CD8-positive, alpha-beta memory T cell (primary cell): ENCODE results near the gene MUSTN1. TPM values are rescaled to one million over a fixed set of nuclear protein-coding genes. Genes with fewer than 3 reads are reported as not detected.
A peak's percentile ranks its signal among the peaks of the same experiment; 100 is the strongest.

Experiments
- CTCF ChIA-PET: fragments of 350-600 bp; sonication (Branson Sonifier 250); formaldehyde crosslinking; loops from one replicate; lab custom pipeline; 2021; ENCODE audit warnings: antibody characterized with exemption; lab: Charles Lee
- POLR2A ChIA-PET: fragments of 350-600 bp; sonication (Branson Sonifier 250); formaldehyde crosslinking; loops from one replicate; lab custom pipeline; 2021; ENCODE audit warnings: antibody characterized with exemption; lab: Charles Lee
- DNase-seq, 5 donors: peaks; one replicate each; pipeline versions ENCODE4 v3.0.0 to v3.0.0-alpha.2; 2020 to 2022; ENCODE audit warnings: mixed read lengths in 1 of 5
- H3K27ac ChIP-seq: one replicate; pipeline ENCODE4 v1.7.0; 2013; ENCODE audit warnings: low read depth, mild to moderate bottlenecking, low read length, moderate library complexity
- H3K27me3 ChIP-seq: 2 replicates; pipeline ENCODE4 v1.7.0; 2013; ENCODE audit warnings: low read length, mild to moderate bottlenecking; ENCODE audit not compliant: insufficient read depth, poor library complexity, severe bottlenecking
- H3K36me3 ChIP-seq: 2 replicates; pipeline ENCODE4 v1.7.0; 2013; ENCODE audit warnings: mild to moderate bottlenecking, low read length, moderate library complexity; ENCODE audit not compliant: insufficient read depth
- H3K4me1 ChIP-seq: 2 replicates; pipeline ENCODE4 v1.7.0; 2013; ENCODE audit warnings: mild to moderate bottlenecking, low read length, moderate library complexity; ENCODE audit not compliant: insufficient read depth
- H3K4me3 ChIP-seq: 2 replicates; pipeline ENCODE4 v1.7.0; 2013; ENCODE audit warnings: mild to moderate bottlenecking, low read length
- H3K9me3 ChIP-seq: 2 replicates; pipeline ENCODE4 v1.7.0; 2013; ENCODE audit warnings: mild to moderate bottlenecking, low read length
- H3K27ac Mint-ChIP-seq, 8 donors: one replicate each; pipeline ENCODE4 v1.8.0; 2020 to 2021; ENCODE audit warnings: mixed read lengths in 8 of 8, mild to moderate bottlenecking in 6 of 8, inconsistent platforms in 3 of 8, moderate library complexity in 3 of 8
- H3K27me3 Mint-ChIP-seq, 2 donors: one replicate each; pipeline ENCODE4 v1.8.0; 2020 to 2021; ENCODE audit warnings: mixed read lengths in 2 of 2, mild to moderate bottlenecking in 1 of 2, moderate library complexity in 1 of 2
- H3K36me3 Mint-ChIP-seq, 3 donors: one replicate each; pipeline ENCODE4 v1.8.0; 2020 to 2021; ENCODE audit warnings: mixed read lengths in 3 of 3, inconsistent platforms in 1 of 3, mild to moderate bottlenecking in 1 of 3
- H3K4me1 Mint-ChIP-seq, 3 donors: one replicate each; pipeline ENCODE4 v1.8.0; 2020 to 2021; ENCODE audit warnings: mixed read lengths in 3 of 3, inconsistent platforms in 1 of 3, mild to moderate bottlenecking in 1 of 3
- H3K4me3 Mint-ChIP-seq, 7 donors: one replicate each; pipeline ENCODE4 v1.8.0; 2020 to 2021; ENCODE audit warnings: mixed read lengths in 7 of 7, mild to moderate bottlenecking in 6 of 7, moderate library complexity in 4 of 7, inconsistent platforms in 2 of 7
- H3K9me3 Mint-ChIP-seq, 5 donors: one replicate each; pipeline ENCODE4 v1.8.0; 2020 to 2022; ENCODE audit warnings: mixed read lengths in 5 of 5, mild to moderate bottlenecking in 3 of 5, moderate library complexity in 2 of 5, inconsistent platforms in 1 of 5
- polyA plus RNA-seq: library from polyadenylated mRNA; unstranded; fragments of 300-500 nt; fragmentation: Illumina TruSeq; gene quantifications from one replicate; pipeline ENCODE4 v1.2.3, GENCODE V29; 2021
- total RNA-seq, 2 experiments: library from RNA; stranded (reverse); gene quantifications; one replicate each; pipeline ENCODE4 v1.2.3, GENCODE V29; 2021

The MUSTN1 gene
- total and polyA plus RNA-seq, 3 experiments from 2014 or later: 0.79 to 1.5 TPM; not detected in 1

GRCh38 chr3:52787246-52787645, 47.6 kb downstream of the MUSTN1 start:
- H3K4me3 Mint-ChIP-seq: no peak overlapping the region
- H3K27me3 Mint-ChIP-seq: peaks cover 0 to 9% of the 10 kb centered on the region in 2 donors
- H3K4me1 Mint-ChIP-seq: no peaks in the 10 kb centered on the region
- DNase-seq: peak in 1 of 5 donors; percentile 18
- ChIA-PET CTCF (interaction anchor here (0.8 kb wide), 1 partner anchor 11 kb away, joined by 3 read pairs; no protein-coding TSS in a partner anchor), POLR2A (interaction anchor here (0.6 kb wide), 1 partner anchor 16 kb away, joined by 8 read pairs; no protein-coding TSS in a partner anchor)
- Histone ChIP-seq H3K4me3 (no peak overlapping the region), H3K9me3 (no peaks in the 10 kb centered on the region), H3K36me3 (no peaks in the 10 kb centered on the region), H3K4me1 (no peaks in the 10 kb centered on the region), H3K27me3 (no peaks in the 10 kb centered on the region), H3K27ac (no peak overlapping the region)
- H3K9me3 Mint-ChIP-seq: peaks cover 0 to 2% (median 0%) of the 10 kb centered on the region in 5 donors
- no peaks in the 10 kb centered on the region for H3K36me3 Mint-ChIP-seq
- H3K27ac Mint-ChIP-seq: no peak overlapping the region

DNA sequence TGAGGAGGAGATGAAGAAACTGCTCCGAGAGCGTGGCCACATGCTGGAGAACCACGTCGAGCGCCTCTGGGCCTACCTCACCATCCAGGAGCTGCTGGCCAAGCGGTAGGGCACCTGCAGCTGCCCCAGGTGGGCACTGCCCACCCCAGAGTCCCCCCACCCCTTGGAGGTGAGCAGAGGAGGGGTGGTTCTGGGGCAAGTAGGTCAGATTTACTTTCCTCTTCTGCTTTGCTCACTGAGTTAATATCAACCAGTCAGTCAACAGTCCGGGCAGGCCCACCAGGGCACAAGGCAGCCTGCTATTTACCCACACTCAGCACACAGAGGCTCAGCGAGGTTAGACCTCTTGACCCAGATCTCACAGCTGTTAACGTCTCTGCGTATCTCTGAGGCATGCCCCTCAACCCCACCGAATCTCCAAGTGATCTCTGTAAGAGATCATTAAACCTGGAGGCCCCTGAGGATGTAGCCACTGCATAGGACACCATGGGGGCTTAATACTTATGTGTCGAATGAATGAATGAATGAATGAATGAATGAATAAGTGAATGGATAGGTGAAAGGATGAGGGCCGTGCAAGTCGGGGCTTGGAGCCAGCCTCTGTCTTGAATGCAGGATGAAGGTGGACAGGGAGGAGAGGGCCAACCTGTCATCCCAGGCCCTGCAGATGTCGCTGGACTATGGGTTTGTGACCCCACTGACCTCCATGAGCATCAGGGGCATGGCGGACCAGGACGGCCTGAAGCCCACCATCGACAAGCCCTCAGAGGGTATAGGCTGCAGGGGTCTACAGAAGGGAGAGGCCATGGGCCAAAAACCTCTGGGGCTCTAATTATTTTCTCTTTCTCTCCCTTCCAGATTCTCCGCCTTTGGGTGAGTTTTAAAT, 48.2 kb downstream of the MUSTN1 start:
- Mint-ChIP-seq H3K9me3 (peaks cover 0 to 2% (median 0%) of the 10 kb centered on the region in 5 donors), H3K4me3 (no peak overlapping the region), H3K27me3 (peaks cover 0 to 9% of the 10 kb centered on the region in 2 donors), H3K4me1 (no peaks in the 10 kb centered on the region), H3K36me3 (no peaks in the 10 kb centered on the region), H3K27ac (no peak overlapping the region)
- H3K36me3 ChIP-seq: no peaks in the 10 kb centered on the region
- no peaks in the 10 kb centered on the region for H3K9me3 ChIP-seq
- ChIA-PET CTCF (interaction anchor here (1.5 kb wide), 1 partner anchor 12 kb away, joined by 3 read pairs; no protein-coding TSS in a partner anchor), POLR2A (no interaction called here)
- peak in 1 of 5 donors; percentile 38 for DNase-seq
- no peaks in the 10 kb centered on the region for H3K27me3 ChIP-seq
- no peaks in the 10 kb centered on the region for H3K4me1 ChIP-seq
- H3K27ac ChIP-seq: no peak overlapping the region
- no peak overlapping the region for H3K4me3 ChIP-seq

GRCh38 chr3:52784931-52785590, 49.8 kb downstream of the MUSTN1 start:
- peak in 1 of 5 donors; percentile 16 for DNase-seq
- Mint-ChIP-seq H3K9me3 (no peaks in the 10 kb centered on the region), H3K4me1 (no peaks in the 10 kb centered on the region), H3K27ac (no peak overlapping the region), H3K4me3 (no peak overlapping the region), H3K36me3 (no peaks in the 10 kb centered on the region), H3K27me3 (peaks cover 0 to 14% of the 10 kb centered on the region in 2 donors)
- H3K27ac ChIP-seq: no peak overlapping the region
- no peaks in the 10 kb centered on the region for H3K4me1 ChIP-seq
- H3K27me3 ChIP-seq: no peaks in the 10 kb centered on the region
- H3K36me3 ChIP-seq: no peaks in the 10 kb centered on the region
- ChIA-PET POLR2A (no interaction called here), CTCF (interaction anchor here (1.5 kb wide), 1 partner anchor 13 kb away, joined by 3 read pairs; no protein-coding TSS in a partner anchor)
- H3K9me3 ChIP-seq: no peaks in the 10 kb centered on the region
- no peak overlapping the region for H3K4me3 ChIP-seq

DNA sequence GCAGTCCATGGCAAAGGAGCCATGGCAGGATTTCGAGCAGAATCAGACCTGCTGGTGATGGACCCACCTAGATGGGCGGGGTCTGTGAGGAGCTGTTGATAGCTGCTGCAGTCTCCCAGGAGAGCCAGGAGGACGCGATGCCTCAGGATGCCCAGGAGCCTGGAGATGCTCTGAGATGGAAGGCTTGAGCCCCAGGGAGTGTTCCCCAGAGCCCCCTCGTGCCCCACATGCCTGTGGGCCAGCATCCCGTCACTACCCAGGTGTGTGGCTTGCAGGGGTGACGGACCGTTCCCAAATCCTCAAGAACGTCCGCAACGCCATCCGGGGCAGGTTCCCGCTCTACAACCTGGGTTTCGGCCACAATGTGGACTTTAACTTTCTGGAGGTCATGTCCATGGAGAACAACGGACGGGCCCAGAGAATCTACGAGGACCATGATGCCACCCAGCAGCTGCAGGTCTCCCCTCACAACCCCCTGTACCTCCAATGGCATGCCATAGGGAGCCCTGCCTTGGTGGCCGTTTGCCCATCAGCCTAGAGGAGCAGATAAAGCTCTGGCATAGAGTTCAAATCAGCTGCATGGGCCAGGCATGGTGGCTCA, 50.7 kb downstream of the MUSTN1 start:
- Histone ChIP-seq H3K4me1 (no peaks in the 10 kb centered on the region), H3K36me3 (no peaks in the 10 kb centered on the region), H3K4me3 (no peak overlapping the region), H3K9me3 (no peaks in the 10 kb centered on the region), H3K27ac (no peak overlapping the region), H3K27me3 (no peaks in the 10 kb centered on the region)
- H3K36me3 Mint-ChIP-seq: no peaks in the 10 kb centered on the region
- ChIA-PET CTCF (no interaction called here), POLR2A (no interaction called here)
- H3K27ac Mint-ChIP-seq: no peak overlapping the region
- DNase-seq: peak in 1 of 5 donors; percentile 33
- no peak overlapping the region for H3K4me3 Mint-ChIP-seq
- H3K27me3 Mint-ChIP-seq: peaks cover 0 to 14% of the 10 kb centered on the region in 2 donors
- H3K4me1 Mint-ChIP-seq: no peaks in the 10 kb centered on the region
- H3K9me3 Mint-ChIP-seq: no peaks in the 10 kb centered on the region

GRCh38 chr3:52783211-52783555, 51.6 kb downstream of the MUSTN1 start:
- H3K9me3 Mint-ChIP-seq: no peaks in the 10 kb centered on the region
- H3K4me3 Mint-ChIP-seq: no peak overlapping the region
- Histone ChIP-seq H3K4me1 (no peaks in the 10 kb centered on the region), H3K4me3 (no peak overlapping the region), H3K9me3 (no peaks in the 10 kb centered on the region), H3K36me3 (no peaks in the 10 kb centered on the region), H3K27me3 (no peaks in the 10 kb centered on the region), H3K27ac (no peak overlapping the region)
- H3K36me3 Mint-ChIP-seq: no peaks in the 10 kb centered on the region
- H3K27ac Mint-ChIP-seq: no peak overlapping the region
- POLR2A ChIA-PET: no interaction called here
- H3K27me3 Mint-ChIP-seq: peaks cover 0 to 14% of the 10 kb centered on the region in 2 donors
- DNase-seq: no peak
- CTCF ChIA-PET: no interaction called here
- no peaks in the 10 kb centered on the region for H3K4me1 Mint-ChIP-seq

Other genes starting within 250 kb of the MUSTN1 start
- gene PBRM1, start 149.1 kb downstream of the MUSTN1 start, total RNA-seq: 10 to 100 TPM; 78.6 to 81.4 TPM
- 83.6 TPM for gene PBRM1, start 149.1 kb downstream of the MUSTN1 start, polyA plus RNA-seq
- 100 to 1,000 TPM; 229 to 233 TPM for gene GNL3, start 149.0 kb downstream of the MUSTN1 start, total RNA-seq
- 58.5 TPM for gene GNL3, start 149.0 kb downstream of the MUSTN1 start, polyA plus RNA-seq
- gene GLT8D1, start 129.2 kb downstream of the MUSTN1 start, total RNA-seq: 10 to 100 TPM; 34.9 to 42.4 TPM
- 60.0 TPM for gene GLT8D1, start 129.2 kb downstream of the MUSTN1 start, polyA plus RNA-seq
- 100 to 1,000 TPM; 154 to 156 TPM for gene SPCS1, start 128.9 kb downstream of the MUSTN1 start, total RNA-seq
- 357 TPM for gene SPCS1, start 128.9 kb downstream of the MUSTN1 start, polyA plus RNA-seq
- gene NEK4, start 64.1 kb downstream of the MUSTN1 start, total RNA-seq: 10 to 100 TPM; 33.5 to 35.7 TPM
- 11.4 TPM for gene NEK4, start 64.1 kb downstream of the MUSTN1 start, polyA plus RNA-seq
- not detected for gene ITIH1, start 57.4 kb downstream of the MUSTN1 start, total RNA-seq
- not detected for gene ITIH1, start 57.4 kb downstream of the MUSTN1 start, polyA plus RNA-seq
- gene ITIH3, start 40.2 kb downstream of the MUSTN1 start, total RNA-seq: not detected
- not detected for gene ITIH3, start 40.2 kb downstream of the MUSTN1 start, polyA plus RNA-seq
- 10 to 100 TPM; 10.9 to 11.2 TPM for gene ITIH4, start 4.3 kb downstream of the MUSTN1 start, total RNA-seq
- not detected for gene ITIH4, start 4.3 kb downstream of the MUSTN1 start, polyA plus RNA-seq
- 10 to 100 TPM; 35.0 to 39.1 TPM for gene STIMATE, start 62.5 kb upstream of the MUSTN1 start, total RNA-seq
- 10.8 TPM for gene STIMATE, start 62.5 kb upstream of the MUSTN1 start, polyA plus RNA-seq
- gene SFMBT1, start 211.1 kb upstream of the MUSTN1 start, total RNA-seq: 10 to 100 TPM; 18.3 to 21.0 TPM
- gene SFMBT1, start 211.1 kb upstream of the MUSTN1 start, polyA plus RNA-seq: 17.0 TPM